ENCODE results near the gene PEX11G. TPM values are rescaled to one million over a fixed set of nuclear protein-coding genes. Genes with fewer than 3 reads are reported as not detected.

PEX11G gene
- total RNA-seq, result 1 to 10 TPM; 3.9 to 7.6 TPM

DNA sequence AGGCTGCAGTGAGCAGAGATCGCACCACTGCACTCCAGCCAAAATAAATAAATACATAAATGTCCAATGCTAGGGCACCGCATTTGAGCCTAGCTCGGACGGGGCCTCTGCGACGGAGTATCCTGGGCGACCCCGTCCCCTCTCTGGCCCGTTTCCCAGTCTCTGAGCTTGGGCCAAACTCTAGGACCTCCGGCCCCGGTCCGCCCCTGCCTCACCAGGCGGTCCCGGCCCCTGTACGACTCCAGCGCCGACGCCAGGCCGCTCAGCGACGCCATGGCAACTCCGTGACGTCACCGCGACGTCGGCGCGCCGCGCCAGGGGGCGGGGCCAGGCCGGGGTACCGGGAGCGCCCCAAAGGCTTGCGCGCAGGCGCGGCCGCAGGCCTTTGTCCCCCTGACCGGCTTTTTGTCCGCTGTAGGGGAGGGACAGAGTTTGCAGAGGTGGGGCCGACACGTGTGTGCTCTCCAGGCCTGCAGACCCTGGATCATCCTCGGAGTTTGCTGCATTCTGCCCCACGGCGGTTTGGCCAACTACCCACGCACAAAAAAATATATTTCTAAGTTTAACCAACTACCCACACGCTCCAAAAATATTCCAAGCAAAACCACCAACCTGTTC, at the start of gene PEX11G:
TSS of gene PEX11G (minus strand) at position 300 of the 618 bp plus-strand sequence. CDS start at position 275, 25 bp downstream.
- H3K36me3 ChIP-seq (replicated peaks in 1 of 2; ENCODE audit: insufficient read depth in 1 of 2, low read depth in 2 of 2), result no peaks in the 10 kb centered on the region
- H3K9me3 ChIP-seq, result no peaks in the 10 kb centered on the region
- TF ChIP-seq POLR2A (IDR thresholded peaks at IDR 0.05), result peak; percentile 60 to 75 (median 71)
- TF ChIP-seq, protein P1, sequence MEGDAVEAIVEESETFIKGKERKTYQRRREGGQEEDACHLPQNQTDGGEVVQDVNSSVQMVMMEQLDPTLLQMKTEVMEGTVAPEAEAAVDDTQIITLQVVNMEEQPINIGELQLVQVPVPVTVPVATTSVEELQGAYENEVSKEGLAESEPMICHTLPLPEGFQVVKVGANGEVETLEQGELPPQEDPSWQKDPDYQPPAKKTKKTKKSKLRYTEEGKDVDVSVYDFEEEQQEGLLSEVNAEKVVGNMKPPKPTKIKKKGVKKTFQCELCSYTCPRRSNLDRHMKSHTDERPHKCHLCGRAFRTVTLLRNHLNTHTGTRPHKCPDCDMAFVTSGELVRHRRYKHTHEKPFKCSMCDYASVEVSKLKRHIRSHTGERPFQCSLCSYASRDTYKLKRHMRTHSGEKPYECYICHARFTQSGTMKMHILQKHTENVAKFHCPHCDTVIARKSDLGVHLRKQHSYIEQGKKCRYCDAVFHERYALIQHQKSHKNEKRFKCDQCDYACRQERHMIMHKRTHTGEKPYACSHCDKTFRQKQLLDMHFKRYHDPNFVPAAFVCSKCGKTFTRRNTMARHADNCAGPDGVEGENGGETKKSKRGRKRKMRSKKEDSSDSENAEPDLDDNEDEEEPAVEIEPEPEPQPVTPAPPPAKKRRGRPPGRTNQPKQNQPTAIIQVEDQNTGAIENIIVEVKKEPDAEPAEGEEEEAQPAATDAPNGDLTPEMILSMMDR (IDR thresholded peaks at IDR 0.05), result peak in 2 of 7 experiments; percentile 15 to 27
- intact Hi-C loops (cut with DNase I), result no loop called here
- H3K4me3 ChIP-seq, result peak within 1 kb of the TSS; percentile 24 to 40
- peak; percentile 97 for ATAC-seq
- peak within 1 kb of the TSS; percentile 55 to 88 (median 77) for H3K27ac ChIP-seq
- peaks cover 14% of the 10 kb centered on the region for H3K4me1 ChIP-seq
- no peaks in the 10 kb centered on the region for H3K27me3 ChIP-seq
- WGBS, 2 donors, result 0 to 1% methylated on average over 27 to 49 of the region's 49 CpGs
- DNase-seq, result peak; percentile 91 to 94 (median 92)

DNA sequence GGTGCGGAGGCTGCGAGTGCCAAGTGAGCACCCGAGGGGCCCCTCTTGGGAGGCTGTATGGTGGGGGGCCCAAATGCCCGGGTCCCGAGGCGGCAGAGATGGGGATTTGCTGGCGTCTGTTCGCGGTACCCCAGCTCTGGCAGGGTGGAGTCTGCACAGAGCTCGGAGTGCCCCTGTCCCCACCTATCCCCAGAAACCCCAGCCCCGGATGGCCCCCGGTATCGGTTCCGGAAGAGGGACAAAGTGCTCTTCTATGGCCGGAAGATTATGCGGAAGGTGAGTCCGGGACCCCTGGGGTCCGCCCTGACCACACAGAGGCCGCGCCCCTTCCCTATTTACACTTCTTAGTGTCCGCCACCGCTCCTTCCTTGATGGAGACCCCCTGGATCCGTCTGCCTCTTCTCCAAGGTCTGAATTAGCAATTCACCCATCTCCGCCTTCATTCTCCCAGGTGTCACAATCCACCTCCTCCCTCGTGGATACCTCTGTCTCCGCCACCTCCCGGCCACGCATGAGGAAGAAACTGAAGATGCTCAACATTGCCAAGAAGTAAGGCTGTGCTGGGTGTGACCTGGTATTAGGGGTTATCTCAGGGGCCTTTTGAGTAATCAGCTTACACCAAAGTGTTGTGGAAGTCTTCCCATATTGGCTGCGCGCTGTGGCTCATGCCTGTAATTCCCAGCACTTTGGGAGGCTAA, 47.3 kb upstream of the PEX11G start:
- TF ChIP-seq, protein P1 (IDR thresholded peaks at IDR 0.05), result no peak
- TF ChIP-seq POLR2A (IDR thresholded peaks at IDR 0.05), result no peak
- ATAC-seq (no peak), DNase-seq (no peak)
- Histone ChIP-seq H3K36me3 (replicated peaks in 1 of 2; ENCODE audit: insufficient read depth in 1 of 2, low read depth in 2 of 2) (peaks cover 0 to 10% of the 10 kb centered on the region in 2 donors), H3K27me3 (no peaks in the 10 kb centered on the region), H3K4me1 (peaks cover 19% of the 10 kb centered on the region), H3K27ac (peak overlapping the region; percentile 84 to 93 (median 88)), H3K9me3 (no peaks in the 10 kb centered on the region), H3K4me3 (peak overlapping the region; percentile 55 to 78)
- 18 to 48% methylated on average over 13 to 30 of the region's 30 CpGs for WGBS, 2 donors
- intact Hi-C loops (cut with DNase I), result no loop called here

DNA sequence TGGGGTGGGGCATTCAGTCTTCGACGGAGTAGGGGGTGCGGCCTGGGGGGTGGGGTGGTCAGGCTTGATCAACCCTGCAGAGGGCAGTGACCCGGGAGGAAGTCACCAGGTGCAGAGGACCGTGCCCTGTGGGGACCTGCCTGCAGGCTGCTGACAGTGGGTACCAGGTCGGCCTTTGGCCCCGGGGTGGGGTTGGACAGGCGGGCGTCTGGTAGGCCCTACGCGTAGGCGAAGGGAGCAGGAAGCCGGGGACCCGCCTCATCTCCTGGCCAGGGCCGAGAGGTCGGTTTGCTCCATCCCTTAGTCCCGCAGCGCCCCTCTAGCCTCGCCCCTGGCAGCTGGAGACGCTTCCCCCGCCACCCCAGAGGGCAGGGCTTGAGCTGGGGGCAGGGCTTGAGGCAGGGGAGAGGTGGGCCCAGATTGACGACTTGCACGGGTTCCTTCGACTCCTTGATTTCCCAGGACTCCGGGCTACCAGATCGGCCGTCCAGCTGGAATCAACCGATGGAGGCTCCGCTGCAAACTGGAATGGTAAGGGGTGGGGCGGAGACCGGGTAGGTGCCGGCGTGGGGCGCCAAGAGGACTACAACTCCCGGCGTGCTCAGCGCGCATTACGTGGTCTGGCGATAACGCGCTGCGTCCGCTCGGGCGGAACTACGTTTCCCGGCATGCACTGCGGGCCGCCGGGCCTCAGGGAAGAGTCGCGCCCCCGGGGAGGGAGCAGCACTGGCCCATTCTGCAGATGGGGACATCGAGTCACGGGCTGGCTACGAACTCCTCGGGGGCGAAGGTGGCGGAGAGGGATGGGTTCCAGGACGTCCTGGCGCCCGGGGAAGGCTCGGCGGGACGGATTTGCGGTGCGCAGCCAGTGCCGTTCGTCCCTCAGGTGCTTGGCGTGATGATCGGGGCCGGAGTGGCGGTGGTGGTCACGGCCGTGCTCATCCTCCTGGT, 46.5 kb upstream of the PEX11G start, which contains the start of gene PNPLA6:
TSS of gene PNPLA6 (plus strand) at position 671 of the 951 bp plus-strand sequence. CDS start at position 743, 72 bp downstream.
- H3K27ac ChIP-seq, result peak within 1 kb of the TSS; percentile 84 to 93 (median 88)

DNA sequence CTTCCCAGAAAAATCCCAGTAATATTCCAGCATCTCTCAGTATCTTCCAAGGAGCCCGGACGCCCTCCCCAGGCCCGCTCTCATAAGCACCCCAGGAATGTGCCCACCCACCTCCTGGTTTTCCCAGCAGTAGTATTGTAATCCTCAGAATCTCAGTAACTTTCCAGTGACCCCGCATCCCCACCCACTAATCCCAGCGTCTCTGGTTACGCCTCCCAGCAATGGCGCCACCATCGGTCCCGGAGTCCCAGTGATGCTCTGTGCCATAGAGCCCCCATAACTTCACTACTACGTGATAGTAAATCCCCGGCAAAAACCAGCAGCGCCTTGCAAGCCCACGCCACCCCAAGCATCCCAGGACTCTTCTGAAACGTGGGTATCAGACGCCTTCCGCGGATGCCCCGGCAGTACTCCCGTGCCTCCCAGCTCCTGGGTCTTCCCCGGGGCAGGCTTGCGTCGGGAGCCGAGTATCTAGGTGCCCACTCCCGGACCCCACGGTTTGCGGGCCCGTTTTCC, 45.8 kb upstream of the PEX11G start:
- Histone ChIP-seq H3K36me3 (replicated peaks in 1 of 2; ENCODE audit: insufficient read depth in 1 of 2, low read depth in 2 of 2) (peaks cover 0 to 2% of the 10 kb centered on the region in 2 donors), H3K9me3 (no peaks in the 10 kb centered on the region), H3K27me3 (no peaks in the 10 kb centered on the region), H3K27ac (peak overlapping the region; percentile 84 to 93 (median 88)), H3K4me3 (peak overlapping the region; percentile 55 to 78), H3K4me1 (peaks cover 19% of the 10 kb centered on the region)
- DNase-seq (peak; percentile 45 to 64 (median 58)), ATAC-seq (peak; percentile 16)
- TF ChIP-seq, protein P1 (IDR thresholded peaks at IDR 0.05), result no peak
- TF ChIP-seq POLR2A (IDR thresholded peaks at IDR 0.05), result no peak
- WGBS, 2 donors, result 0% methylated on average over 19 to 27 of the region's 27 CpGs
- intact Hi-C loops (cut with DNase I), result no loop called here

More for the DNA sequence above, 46.5 kb upstream of the PEX11G start, which contains the start of gene PNPLA6:
- peaks cover 19% of the 10 kb centered on the region for H3K4me1 ChIP-seq
- intact Hi-C loops (cut with DNase I), result no loop called here
- ATAC-seq (peak; percentile 88), DNase-seq (peak; percentile 97 to 98 (median 97))
- 0 to 1% methylated on average over 10 to 76 of the region's 76 CpGs for WGBS, 2 donors
- TF ChIP-seq POLR2A (IDR thresholded peaks at IDR 0.05), result peak; percentile 80 to 89 (median 89)
- TF ChIP-seq, protein P1 (IDR thresholded peaks at IDR 0.05), result peak in 1 of 7 experiments; percentile 0
- H3K4me3 ChIP-seq, result peak within 1 kb of the TSS; percentile 55 to 78
- H3K36me3 ChIP-seq (replicated peaks in 1 of 2; ENCODE audit: insufficient read depth in 1 of 2, low read depth in 2 of 2), result peaks cover 0 to 7% of the 10 kb centered on the region in 2 donors
- H3K27me3 ChIP-seq, result no peaks in the 10 kb centered on the region
- H3K9me3 ChIP-seq, result no peaks in the 10 kb centered on the region

Data from body of pancreas (tissue), 4 donors.